GM12878 (cell line): ENCODE data around the gene MOG. TPM values are rescaled to one million over a fixed set of nuclear protein-coding genes. Genes with fewer than 3 reads are reported as not detected.

Experiments
- ATAC-seq: fragments of 200-7000 bp; cut with Tn5 transposase; 3 replicates; pipeline ENCODE4 v1.9.1; 2020; ENCODE audit warnings: mild to moderate bottlenecking, moderate library complexity
- BruUV-seq: library from RNA; stranded (reverse); fragments of 400-500 nt; replicated peaks from 2 replicates; lab custom pipeline; 2021; lab: Mats Ljungman, UMichigan
- CTCF ChIA-PET: fragments of 300-600 bp; sonication (Branson Sonifier 250); formaldehyde crosslinking; extraction: SDS; loops from one replicate; lab custom pipeline; 2021; ENCODE audit warnings: inconsistent platforms; lab: Yijun Ruan, JAX
- POLR2A ChIA-PET: fragments of 350-600 bp; formaldehyde crosslinking; extraction: SDS; loops from one replicate; lab custom pipeline; 2021; ENCODE audit warnings: inconsistent platforms; lab: Charles Lee
- RAD21 ChIA-PET: fragments of 300-600 bp; sonication (Branson Sonifier 250); formaldehyde crosslinking; loops from one replicate; lab custom pipeline; 2023; ENCODE audit warnings: antibody characterized with exemption; ENCODE audit not compliant: unreplicated experiment; lab: Charles Lee
- SMC1A ChIA-PET: fragments of 300-600 bp; sonication (Branson Sonifier 250); formaldehyde crosslinking; loops from one replicate; lab custom pipeline; 2023; ENCODE audit not compliant: unreplicated experiment, uncharacterized antibody; lab: Charles Lee
- DNase-seq: peaks from one replicate; pipeline ENCODE4 v3.0.0-alpha.2; 2011; ENCODE audit warnings: low read depth, low spot score
- FAIRE-seq: peaks from 3 replicates; lab custom pipeline; 2011; peaks lifted over from hg19 to GRCh38; lab: Jason Lieb, UNC
- H2AFZ ChIP-seq: 2 replicates; pipeline ENCODE4 v1.6.0; 2011; ENCODE audit warnings: low read depth, low read length, control low read depth; ENCODE audit not compliant: control insufficient read depth
- H3K27ac ChIP-seq: 2 replicates; pipeline ENCODE4 v1.5.1; 2011; ENCODE audit warnings: control low read depth; ENCODE audit not compliant: control insufficient read depth, insufficient read depth
- H3K27me3 ChIP-seq, 2 experiments: replicated peaks in 1 of 2; 2 replicates each; pipeline versions ENCODE4 v1.6.0 to v1.6.1; 2011; ENCODE audit warnings: low read length in 1 of 2; ENCODE audit not compliant: control insufficient read depth in 2 of 2, insufficient read depth in 2 of 2
- H3K36me3 ChIP-seq, 2 experiments: 2 replicates each; pipeline ENCODE4 v1.5.1; 2011; ENCODE audit warnings: low read length in 1 of 2; ENCODE audit not compliant: control insufficient read depth in 2 of 2, insufficient read depth in 2 of 2
- H3K4me1 ChIP-seq: 2 replicates; pipeline ENCODE4 v1.6.1; 2011; ENCODE audit warnings: mild to moderate bottlenecking, low read length, moderate library complexity, mixed read lengths; ENCODE audit not compliant: control insufficient read depth, insufficient read depth
- H3K4me2 ChIP-seq: 2 replicates; pipeline ENCODE4 v1.6.0; 2011; ENCODE audit warnings: control low read depth; ENCODE audit not compliant: control insufficient read depth, insufficient read depth
- H3K4me3 ChIP-seq: fragments of 200-600 bp; sonication (generic); 2 replicates; pipeline ENCODE4 v1.5.1; 2016
- H3K79me2 ChIP-seq: 2 replicates; pipeline ENCODE4 v1.6.0; 2011; ENCODE audit warnings: low read length; ENCODE audit not compliant: control insufficient read depth, insufficient read depth
- H3K9ac ChIP-seq: 2 replicates; pipeline ENCODE4 v1.8.0; 2011; ENCODE audit warnings: low read length, control low read depth, mixed read lengths; ENCODE audit not compliant: control insufficient read depth, insufficient read depth
- H3K9me3 ChIP-seq: replicated peaks from 3 replicates; pipeline ENCODE4 v1.5.1; 2011; ENCODE audit warnings: mild to moderate bottlenecking, low read length; ENCODE audit not compliant: control insufficient read depth, insufficient read depth
- H4K20me1 ChIP-seq: 2 replicates; pipeline ENCODE4 v1.6.0; 2011; ENCODE audit not compliant: control insufficient read depth, insufficient read depth
- CREB1 ChIP-seq: IDR thresholded peaks from 2 replicates; pipeline ENCODE4 v1.6.1; 2012; ENCODE audit warnings: low read depth, mild to moderate bottlenecking, inconsistent platforms
- EED ChIP-seq: sonication (generic); IDR thresholded peaks from 2 replicates; pipeline ENCODE4 v1.6.1; 2016; ENCODE audit warnings: antibody characterized with exemption, low read depth
- IKZF1 ChIP-seq: fragments of 450-650 bp; conservative IDR thresholded peaks from 2 replicates; pipeline ENCODE4 v1.6.1; 2017; ENCODE audit warnings: antibody characterized with exemption, mild to moderate bottlenecking
- IKZF2 ChIP-seq, 2 experiments: fragments of 450-650 bp; IDR thresholded peaks; 2 replicates each; pipeline ENCODE4 v1.6.1; 2017; ENCODE audit warnings: mild to moderate bottlenecking in 2 of 2, moderate library complexity in 2 of 2
- MTA2 ChIP-seq: fragments of 450-650 bp; IDR thresholded peaks from 2 replicates; pipeline ENCODE4 v1.6.1; 2016; ENCODE audit warnings: low read depth, mild to moderate bottlenecking, moderate library complexity
- POLR2AphosphoS5 ChIP-seq: IDR thresholded peaks from 2 replicates; pipeline ENCODE4 v1.6.1; 2011; ENCODE audit warnings: mild to moderate bottlenecking, low read length, inconsistent platforms
- RAD21 ChIP-seq: IDR thresholded peaks from 2 replicates; pipeline ENCODE4 v1.6.1; 2011; ENCODE audit warnings: mild to moderate bottlenecking, low read depth, low read length, moderate library complexity; ENCODE audit not compliant: insufficient read depth
- SMC3 ChIP-seq: IDR thresholded peaks from 2 replicates; pipeline ENCODE4 v1.6.1; 2011; ENCODE audit warnings: low read length, improper control_type of control experiment, borderline replicate concordance
- WGBS: methylation state at CpG from one replicate; pipeline ENCODE4 v1.1.6; 2016; ENCODE audit warnings: low lambda C conversion rate; ENCODE audit not compliant: insufficient replicate concordance, insufficient coverage; ENCODE audit errors: missing lambda C conversion rate; 5-methylcytosine and 5-hydroxymethylcytosine counted together
- in situ Hi-C: fragments of 300-500 bp; cut with MboI; formaldehyde crosslinking; loops from 9 replicates; pipeline ENCODE4 v1.14.3; 2018; ENCODE audit warnings: mixed read lengths
- intact Hi-C: fragments of 100-400 bp; cut with micrococcal nuclease; formaldehyde crosslinking; loops from one replicate; pipeline ENCODE4 v1.14.2; 2022; ENCODE audit not compliant: unreplicated experiment
- polyA plus RNA-seq, 11 experiments: library from polyadenylated mRNA; depleted of rRNA in 4 of 11; unstranded in 6 of 11; stranded (reverse) in 5 of 11; fragments of >200 nt; fragmentation: Nextera tagmentation in 4 of 11; fragmentation: Illumina TruSeq in 1 of 11; extraction: Ambion mirVana in 4 of 11; extraction: Trizol in 1 of 11; gene quantifications; 1 replicate in 1 of 11; 2 replicates in 10 of 11; pipeline versions ENCODE4 v1.2.1 to v1.2.3, GENCODE V29; 2011 to 2016; ENCODE audit warnings: inconsistent platforms in 2 of 11, missing spikeins in 2 of 11, low read depth in 1 of 11
- total RNA-seq, 4 experiments: library from RNA; depleted of rRNA in 3 of 4; stranded (reverse); fragments of >200 nt in 3 of 4; fragmentation: Illumina TruSeq in 1 of 4; extraction: Trizol in 1 of 4; gene quantifications; 2 replicates each; pipeline versions ENCODE4 v1.2.1 to v1.2.3, GENCODE V29; 2013 to 2021
- TF ChIP-seq, protein P1 (sequence below): fragments of 450-650 bp; formaldehyde crosslinking; IDR thresholded peaks from 2 replicates; pipeline ENCODE4 v1.4.0; 2022; ENCODE audit warnings: mild to moderate bottlenecking, moderate library complexity

The MOG gene
- total and polyA plus RNA-seq, 10 of the 15 experiments (the other 5 are each of a cell fraction or from before 2014, with no cell fraction given): not detected

- H3K4me3 ChIP-seq: peak overlapping the region; percentile 61
- ChIA-PET CTCF (interaction anchor here (1.7 to 2.2 kb wide), 3 partner anchors 22 to 251 kb away, joined by 4 to 8 read pairs (median 7); no protein-coding TSS in a partner anchor), SMC1A (no interaction called here), RAD21 (no interaction called here), POLR2A (no interaction called here)
- no peaks in the 10 kb centered on the region for H3K9me3 ChIP-seq
- no peak overlapping the region for H3K27ac ChIP-seq
- intact Hi-C loops (no loop called here), in situ Hi-C loops (no loop called here)
- TF ChIP-seq MTA2: no peak
- TF ChIP-seq CREB1: peak; percentile 42; the same call in 1 of the 2 replicates
- H3K4me2 ChIP-seq: peak overlapping the region; percentile 91
- no peaks in the 10 kb centered on the region for H4K20me1 ChIP-seq
- peak overlapping the region; percentile 37; the same call in 1 of the 2 replicates for H3K9ac ChIP-seq
- no peak for DNase-seq
- ATAC-seq: peak; percentile 9
- H3K79me2 ChIP-seq: no peaks in the 10 kb centered on the region
- WGBS: 6% methylated on average over 20 of the region's 51 CpGs
- no peaks in the 10 kb centered on the region for H3K27me3 ChIP-seq
- no peak for FAIRE-seq
- peak overlapping the region; percentile 80 for H2AFZ ChIP-seq
- no peaks in the 10 kb centered on the region for H3K36me3 ChIP-seq
- peaks cover 6% of the 10 kb centered on the region; the same call in 1 of the 2 replicates for H3K4me1 ChIP-seq
- BruUV-seq: no TSS peak
Measured at GRCh38 chr6:29627755-29628418, 29.0 kb upstream of the MOG start.

- no peaks in the 10 kb centered on the region for H3K9me3 ChIP-seq
- in situ Hi-C loops (no loop called here), intact Hi-C loops (no loop called here)
- RAD21 ChIA-PET: no interaction called here
- H3K4me3 ChIP-seq: peak overlapping the region; percentile 61
- peak overlapping the region; percentile 91 for H3K4me2 ChIP-seq
- POLR2A ChIA-PET: no interaction called here
- H2AFZ ChIP-seq: peak overlapping the region; percentile 80
- CTCF ChIA-PET: interaction anchor here (0.9 to 2.2 kb wide), 5 partner anchors 14 to 252 kb away, joined by 3 to 8 read pairs (median 4); no protein-coding TSS in a partner anchor
- H3K27ac ChIP-seq: no peak overlapping the region
- no peaks in the 10 kb centered on the region for H4K20me1 ChIP-seq
- ATAC-seq: peak; percentile 69
- peak; percentile 78 for FAIRE-seq
- BruUV-seq: no TSS peak
- H3K9ac ChIP-seq: peak overlapping the region; percentile 37
- H3K4me1 ChIP-seq: peaks cover 10% of the 10 kb centered on the region
- no peak for DNase-seq
- H3K36me3 ChIP-seq: no peaks in the 10 kb centered on the region
- H3K27me3 ChIP-seq: no peaks in the 10 kb centered on the region
- no peaks in the 10 kb centered on the region for H3K79me2 ChIP-seq
- 7% methylated on average over 31 of the region's 32 CpGs for WGBS
- SMC1A ChIA-PET: interaction anchor here (0.8 kb wide), 1 partner anchor 21 kb away, joined by 3 read pairs; no protein-coding TSS in a partner anchor
- TF ChIP-seq IKZF2 (IDR thresholded peaks at IDR 0.05) (peak; percentile 48 to 50; a peak in 3 of 4 replicates), POLR2AphosphoS5 (no peak), IKZF1 (peak; percentile 57; the same call in 1 of the 2 replicates), SMC3 (peak; percentile 41), RAD21 (peak; percentile 50), EED (peak; percentile 59; the same call in 1 of the 2 replicates)
- TF ChIP-seq, protein P1, sequence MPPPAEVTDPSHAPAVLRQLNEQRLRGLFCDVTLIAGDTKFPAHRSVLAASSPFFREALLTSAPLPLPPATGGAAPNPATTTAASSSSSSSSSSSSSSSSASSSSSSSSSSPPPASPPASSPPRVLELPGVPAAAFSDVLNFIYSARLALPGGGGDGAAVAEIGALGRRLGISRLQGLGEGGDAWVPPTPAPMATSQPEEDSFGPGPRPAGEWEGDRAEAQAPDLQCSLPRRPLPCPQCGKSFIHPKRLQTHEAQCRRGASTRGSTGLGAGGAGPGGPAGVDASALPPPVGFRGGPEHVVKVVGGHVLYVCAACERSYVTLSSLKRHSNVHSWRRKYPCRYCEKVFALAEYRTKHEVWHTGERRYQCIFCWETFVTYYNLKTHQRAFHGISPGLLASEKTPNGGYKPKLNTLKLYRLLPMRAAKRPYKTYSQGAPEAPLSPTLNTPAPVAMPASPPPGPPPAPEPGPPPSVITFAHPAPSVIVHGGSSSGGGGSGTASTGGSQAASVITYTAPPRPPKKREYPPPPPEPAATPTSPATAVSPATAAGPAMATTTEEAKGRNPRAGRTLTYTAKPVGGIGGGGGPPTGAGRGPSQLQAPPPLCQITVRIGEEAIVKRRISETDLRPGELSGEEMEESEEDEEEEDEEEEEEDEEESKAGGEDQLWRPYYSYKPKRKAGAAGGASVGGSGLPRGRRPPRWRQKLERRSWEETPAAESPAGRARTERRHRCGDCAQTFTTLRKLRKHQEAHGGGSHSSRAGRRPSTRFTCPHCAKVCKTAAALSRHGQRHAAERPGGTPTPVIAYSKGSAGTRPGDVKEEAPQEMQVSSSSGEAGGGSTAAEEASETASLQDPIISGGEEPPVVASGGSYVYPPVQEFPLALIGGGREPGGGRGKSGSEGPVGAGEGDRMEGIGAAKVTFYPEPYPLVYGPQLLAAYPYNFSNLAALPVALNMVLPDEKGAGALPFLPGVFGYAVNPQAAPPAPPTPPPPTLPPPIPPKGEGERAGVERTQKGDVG (CRISPR knock-in tag): no peak
Measured at GRCh38 chr6:29628419-29629281, 28.2 kb upstream of the MOG start.
